GM18520 (cell line): ENCODE data around the gene PRODH.
"Not testable (repeated sequence)": the region's sequence is repeated elsewhere in the genome, so short reads cannot be mapped to it uniquely, and the experiment has no call there.

Experiments used
- ATAC-seq: cut with Tn5 transposase; IDR thresholded peaks from one replicate; pipeline ENCODE4 v1.9.1; 2021; ENCODE audit not compliant: unreplicated experiment

The PRODH gene

DNA sequence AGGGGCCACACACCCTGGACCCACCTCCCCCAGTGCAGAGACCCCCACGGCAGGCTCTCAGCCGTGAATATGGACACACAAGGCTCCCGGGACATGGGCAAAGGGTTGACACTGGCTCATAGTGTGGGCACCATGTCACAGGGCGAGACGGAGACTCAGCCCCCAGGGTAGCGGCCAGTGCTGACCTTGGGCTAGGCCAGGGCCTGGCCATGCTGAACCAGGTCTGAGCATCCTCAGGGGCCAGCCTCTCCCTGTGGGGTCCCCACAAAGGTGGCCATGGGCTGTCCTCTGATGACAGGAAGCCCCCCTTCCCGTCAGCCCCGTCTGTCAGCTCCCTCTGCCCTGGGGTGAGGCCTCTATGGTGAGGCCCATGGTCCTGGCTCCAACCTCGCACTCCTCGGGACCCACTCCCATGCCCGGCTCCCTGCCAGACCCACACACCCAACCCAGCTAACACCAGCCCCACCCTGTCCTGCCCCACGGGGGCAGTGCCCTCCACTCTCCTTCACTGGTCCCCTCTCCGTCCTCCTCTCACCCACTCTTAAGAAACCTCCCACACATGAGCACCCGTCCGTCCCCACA is 19.0 kb upstream of the PRODH start:
- no peak for ATAC-seq

DNA sequence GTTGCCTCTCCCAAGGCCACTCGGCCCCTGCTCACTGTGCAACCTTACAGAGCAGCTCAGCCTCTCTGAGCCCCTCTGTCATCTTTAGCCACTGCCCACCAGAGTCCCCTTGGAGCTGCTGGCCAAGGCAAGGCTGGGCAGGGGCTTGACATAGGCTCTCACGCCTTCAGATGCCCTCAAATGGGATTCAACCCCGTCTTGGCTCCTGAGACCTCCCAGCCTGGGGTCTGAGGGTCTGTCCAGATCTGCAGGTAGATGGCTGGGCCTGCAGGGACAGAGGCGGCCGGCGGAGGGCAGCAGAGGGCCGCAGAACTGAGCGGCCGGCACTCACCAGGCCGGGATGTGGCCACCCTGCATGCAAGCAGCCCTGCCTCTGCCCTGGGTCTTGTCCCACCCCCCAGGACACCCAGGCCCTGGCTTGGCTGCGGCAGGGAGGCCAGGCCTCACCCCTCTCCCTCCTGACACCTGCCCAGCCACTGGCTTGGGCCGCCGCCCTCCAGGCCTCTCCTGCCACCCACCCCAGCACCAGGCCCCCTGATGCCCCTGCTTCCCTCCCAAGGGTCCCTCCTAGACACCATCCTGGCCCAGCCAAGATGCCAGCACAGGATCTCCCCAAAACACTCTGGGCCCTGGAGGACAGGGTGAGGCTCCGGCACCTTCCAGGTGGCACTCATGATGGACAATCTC is 18.4 kb upstream of the PRODH start:
- ATAC-seq = not testable (repeated sequence)

DNA sequence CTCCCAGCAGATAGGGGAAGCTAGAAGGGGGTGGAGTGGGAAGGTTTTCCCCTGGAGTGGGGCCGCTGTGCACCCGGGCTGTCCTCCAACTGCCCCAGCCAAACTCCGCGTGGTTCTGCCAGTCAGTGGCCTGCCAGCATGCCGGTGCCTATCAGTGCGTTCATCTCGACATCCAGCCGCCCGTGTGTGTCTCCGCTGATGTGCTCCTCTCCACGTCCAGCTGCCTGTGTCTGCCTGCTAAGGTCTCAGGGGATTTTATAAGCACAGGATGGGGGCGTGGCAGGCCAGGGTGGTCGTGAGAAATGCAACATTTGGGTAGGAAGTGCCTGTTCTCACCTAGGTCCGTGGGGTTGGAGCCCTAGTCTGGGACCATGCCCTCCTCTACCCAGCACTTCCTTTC is 17.0 kb upstream of the PRODH start:
- not testable (repeated sequence) for ATAC-seq

DNA sequence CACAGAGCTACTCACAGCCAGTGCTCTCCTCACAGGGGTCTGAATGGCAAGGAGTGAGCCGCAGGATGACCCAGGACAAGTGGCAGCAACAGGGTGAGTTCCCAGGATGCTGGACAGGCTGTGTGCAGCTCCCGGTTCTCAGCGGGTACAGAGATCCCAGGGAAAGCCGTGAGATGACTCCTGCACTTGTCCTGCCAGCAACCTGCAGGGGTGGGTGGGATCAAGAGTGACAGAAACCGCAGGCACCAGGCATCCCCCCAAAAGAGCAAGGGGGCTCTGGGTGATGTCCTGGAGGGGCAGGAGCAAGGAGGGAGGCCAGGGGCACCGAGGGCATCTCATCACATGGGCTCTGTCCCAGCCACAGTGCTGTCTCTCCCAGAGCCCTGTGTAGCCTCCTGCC is 15.9 kb upstream of the PRODH start:
- no peak for ATAC-seq

DNA sequence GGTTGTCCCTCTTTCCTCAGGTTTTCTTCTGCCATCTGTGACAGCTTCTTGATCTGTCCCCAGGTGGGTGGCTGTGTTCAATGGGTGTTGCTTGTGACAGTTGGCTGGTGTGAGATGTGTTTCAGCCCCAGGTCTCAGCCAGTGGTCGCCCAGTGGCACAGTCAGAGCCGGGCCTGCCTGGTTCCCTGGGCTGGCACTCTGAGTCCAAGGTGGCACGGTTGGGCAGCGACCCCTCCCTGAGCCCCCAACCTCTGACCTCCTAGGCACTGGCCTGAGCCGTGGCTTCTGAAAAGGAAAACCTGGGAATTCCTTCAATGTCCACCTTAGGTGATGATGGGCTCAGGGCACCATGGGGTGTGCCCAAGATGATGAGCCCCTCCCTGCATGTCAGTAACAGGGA is 14.0 kb upstream of the PRODH start:
- ATAC-seq = no peak

DNA sequence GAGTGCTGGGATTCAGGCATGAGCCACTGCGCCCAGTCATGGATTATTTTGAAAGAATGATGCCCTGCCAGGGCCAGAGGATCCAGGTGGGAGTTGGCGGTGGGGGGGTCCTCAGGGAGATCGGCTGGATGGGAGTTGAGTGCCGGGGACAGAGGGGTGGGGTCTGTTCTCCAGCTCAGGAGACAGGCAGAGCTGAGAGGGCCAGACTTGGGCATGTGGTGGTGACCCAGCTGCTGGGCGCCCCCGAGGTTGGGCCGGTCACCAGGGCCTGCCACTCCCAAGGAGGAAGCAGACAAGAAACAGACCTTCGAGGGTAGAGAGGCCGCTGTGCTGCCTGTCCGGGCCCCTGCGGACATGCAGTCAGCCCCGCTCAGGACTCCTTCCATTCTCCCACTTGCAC is 11.8 kb upstream of the PRODH start:
- ATAC-seq = no peak

DNA sequence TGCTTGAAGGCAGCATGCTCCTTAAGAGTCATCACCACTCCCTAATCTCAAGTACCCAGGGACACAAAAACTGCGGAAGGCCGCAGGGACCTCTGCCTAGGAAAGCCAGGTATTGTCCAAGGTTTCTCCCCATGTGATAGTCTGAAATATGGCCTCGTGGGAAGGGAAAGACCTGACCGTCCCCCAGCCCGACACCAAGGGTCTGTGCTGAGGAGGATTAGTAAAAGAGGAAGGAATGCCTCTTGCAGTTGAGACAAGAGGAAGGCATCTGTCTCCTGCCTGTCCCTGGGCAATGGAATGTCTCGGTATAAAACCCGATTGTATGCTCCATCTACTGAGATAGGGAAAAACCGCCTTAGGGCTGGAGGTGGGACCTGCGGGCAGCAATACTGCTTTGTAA is 11.0 kb upstream of the PRODH start:
- not testable (repeated sequence) for ATAC-seq

DNA sequence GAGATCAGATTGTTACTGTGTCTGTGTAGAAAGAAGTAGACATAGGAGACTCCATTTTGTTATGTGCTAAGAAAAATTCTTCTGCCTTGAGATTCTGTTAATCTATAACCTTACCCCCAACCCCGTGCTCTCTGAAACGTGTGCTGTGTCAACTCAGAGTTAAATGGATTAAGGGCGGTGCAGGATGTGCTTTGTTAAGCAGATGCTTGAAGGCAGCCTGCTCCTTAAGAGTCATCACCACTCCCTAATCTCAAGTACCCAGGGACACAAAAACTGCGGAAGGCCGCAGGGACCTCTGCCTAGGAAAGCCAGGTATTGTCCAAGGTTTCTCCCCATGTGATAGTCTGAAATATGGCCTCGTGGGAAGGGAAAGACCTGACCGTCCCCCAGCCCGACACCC is 2.6 kb upstream of the PRODH start:
- ATAC-seq = not testable (repeated sequence)

DNA sequence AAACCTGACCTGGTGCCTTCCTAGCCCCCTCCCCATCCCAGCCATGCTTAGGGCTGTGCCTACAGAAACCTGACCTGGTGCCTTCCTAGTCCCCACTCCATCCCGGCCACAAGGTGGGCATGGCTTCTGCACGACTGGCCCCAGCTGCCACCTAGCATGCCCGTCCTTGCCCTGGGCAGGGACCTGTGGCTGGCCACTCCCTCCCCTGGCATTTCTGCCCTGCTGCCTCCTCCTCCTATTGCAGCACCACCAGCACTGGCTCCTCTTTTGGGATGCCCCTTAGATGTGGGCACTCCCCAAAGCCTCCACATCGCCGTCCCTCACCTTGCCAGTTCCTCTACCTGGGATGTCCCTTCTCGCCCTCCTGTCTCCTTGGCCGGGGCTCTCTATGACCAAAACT is 1.4 kb downstream of the PRODH start:
- ATAC-seq = not testable (repeated sequence)

DNA sequence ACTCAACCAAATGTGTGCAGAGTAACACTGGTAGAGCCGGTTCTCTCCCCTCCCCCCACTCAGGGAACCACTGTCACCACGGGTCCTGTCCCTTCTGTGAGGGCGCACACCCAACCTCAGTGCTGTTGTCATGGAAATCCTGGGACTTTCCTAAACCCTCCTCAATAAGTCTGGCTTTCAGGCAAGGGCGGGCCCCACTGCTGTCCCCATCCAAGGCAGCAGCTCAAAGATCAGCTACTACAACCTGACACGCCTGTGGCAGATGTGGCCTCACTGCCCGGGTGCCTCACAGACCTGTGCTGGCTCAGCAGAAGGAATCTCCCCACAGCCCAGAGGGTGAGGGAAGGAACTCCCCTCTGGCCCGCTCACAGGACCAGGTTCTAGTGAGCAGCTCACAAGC is 2.2 kb downstream of the PRODH start:
- ATAC-seq = no peak

DNA sequence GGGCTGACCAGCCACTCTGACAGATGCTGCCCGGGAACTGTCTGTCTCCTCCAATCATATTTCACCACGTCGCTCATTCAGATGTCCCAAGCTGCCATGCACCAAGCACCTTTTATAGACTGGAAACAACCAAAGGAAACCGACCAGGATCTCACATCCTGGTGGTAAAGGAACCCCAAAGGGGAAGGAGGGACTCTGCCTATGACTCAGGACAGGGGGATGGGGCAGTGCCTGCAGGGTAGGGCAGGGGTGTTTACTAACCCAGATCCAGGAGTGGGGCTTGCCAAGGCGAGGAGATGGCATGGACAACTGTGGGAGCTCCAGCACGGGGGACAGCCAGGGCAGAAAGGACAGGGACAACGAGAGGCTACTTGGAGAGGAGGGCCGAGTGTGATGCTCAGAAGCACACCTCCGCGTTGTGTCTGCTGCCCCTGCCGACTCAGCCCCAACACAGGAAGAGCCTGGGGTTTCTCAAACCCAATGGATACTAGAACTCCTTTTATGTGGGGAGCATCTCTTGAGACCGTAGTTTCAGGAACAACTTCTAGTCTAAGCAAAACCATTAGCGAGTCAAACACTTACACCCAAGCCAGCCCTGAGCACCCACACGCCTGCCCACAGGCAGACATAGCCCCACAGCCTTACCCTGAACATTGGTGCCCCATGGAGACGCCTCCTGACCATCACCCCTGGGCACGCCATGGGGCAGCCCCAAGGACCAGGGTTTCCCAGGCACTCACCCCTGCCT is 4.0 kb downstream of the PRODH start:
- ATAC-seq = no peak

DNA sequence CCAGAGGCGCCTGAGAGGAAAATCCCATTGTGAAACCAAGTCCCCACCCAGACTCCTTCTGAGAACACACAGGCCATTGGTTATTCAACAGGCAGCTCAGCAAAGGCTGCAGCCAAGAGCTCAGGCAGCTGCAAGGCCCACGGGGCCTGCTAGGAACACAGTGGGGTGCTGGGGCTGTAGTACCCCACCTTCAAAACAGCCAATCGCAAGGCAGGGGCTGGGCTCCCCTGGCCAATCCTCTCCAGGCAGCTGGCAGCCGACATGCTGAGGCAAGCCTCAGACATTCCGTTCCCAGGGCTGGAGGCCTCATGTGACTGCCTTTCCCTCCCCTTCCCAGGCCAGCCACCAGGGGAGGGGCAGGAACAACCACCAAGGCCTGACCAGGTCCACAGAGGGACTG is 6.6 kb downstream of the PRODH start:
- no peak for ATAC-seq

DNA sequence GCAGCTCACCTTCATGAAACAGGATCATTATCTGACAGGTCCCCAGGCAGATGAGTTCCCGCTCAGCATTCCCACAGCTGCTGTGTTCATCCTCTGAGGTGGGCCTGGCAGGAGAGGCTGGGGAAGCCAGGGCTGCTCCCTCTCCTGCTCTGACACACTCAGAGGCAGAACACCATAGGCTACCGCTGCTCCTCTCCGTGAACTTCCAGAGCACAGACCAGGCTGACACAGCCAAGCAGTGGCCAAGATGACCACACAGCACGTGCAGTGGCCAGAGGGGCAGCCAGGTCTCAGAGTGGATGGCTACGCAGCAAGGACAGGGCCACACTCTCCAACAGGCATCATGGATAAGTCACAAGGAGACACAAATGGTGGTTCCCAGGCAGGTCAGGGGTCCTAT is 8.5 kb downstream of the PRODH start:
- no peak for ATAC-seq

DNA sequence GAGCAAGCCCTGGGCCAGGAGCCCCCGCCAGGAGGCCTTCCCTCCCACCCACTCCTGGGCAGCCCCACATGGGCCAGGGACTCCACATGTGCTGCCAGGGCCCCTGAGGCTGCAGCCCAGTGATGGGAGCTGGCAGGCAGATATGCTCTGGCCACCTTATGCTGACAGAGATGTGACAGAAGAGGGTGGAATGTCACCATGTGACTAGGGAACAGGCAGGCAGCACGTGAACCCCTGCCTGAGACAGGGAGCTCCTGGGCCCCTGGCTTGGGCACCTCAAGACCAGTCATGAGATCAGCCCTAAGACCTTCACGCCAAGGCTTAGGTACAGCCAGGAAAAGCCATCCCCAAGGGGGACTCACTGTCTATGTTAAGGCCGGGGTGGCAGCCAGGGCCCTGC is 9.1 kb downstream of the PRODH start:
- ATAC-seq = no peak

DNA sequence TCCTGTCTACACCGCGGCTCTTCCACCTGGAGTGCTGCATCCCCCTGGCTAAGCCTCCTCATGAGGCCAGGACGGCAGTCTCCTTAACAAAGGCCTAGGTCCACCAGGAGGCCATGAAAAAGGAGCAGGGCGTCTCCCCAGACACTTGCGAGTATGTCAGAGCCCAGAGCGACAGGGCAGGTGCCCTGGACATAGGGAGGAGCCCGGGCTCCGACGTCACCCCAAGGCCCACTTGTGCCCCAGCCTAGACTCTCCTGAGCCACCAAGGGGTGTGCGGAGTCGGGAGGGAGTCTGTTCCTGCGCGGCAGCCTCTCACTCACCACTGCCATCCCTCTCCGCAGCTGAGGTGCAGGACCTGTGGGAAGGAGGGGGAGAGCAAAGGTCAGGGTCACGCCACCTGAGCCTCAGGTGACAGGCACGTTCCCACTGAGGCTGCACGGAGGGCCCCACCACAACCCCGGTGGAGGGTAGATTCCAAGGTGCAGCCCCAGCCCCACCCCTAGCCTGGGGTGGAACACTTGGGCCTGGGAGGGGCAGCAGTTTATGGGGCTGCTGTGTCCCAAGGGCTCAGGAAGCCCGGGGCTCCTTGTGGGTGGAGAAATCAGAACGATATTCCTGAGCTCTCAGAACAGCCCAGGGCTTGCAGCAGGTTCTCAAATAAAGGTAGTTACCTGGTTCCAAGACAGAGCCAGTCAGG is 10.6 kb downstream of the PRODH start:
- no peak for ATAC-seq

DNA sequence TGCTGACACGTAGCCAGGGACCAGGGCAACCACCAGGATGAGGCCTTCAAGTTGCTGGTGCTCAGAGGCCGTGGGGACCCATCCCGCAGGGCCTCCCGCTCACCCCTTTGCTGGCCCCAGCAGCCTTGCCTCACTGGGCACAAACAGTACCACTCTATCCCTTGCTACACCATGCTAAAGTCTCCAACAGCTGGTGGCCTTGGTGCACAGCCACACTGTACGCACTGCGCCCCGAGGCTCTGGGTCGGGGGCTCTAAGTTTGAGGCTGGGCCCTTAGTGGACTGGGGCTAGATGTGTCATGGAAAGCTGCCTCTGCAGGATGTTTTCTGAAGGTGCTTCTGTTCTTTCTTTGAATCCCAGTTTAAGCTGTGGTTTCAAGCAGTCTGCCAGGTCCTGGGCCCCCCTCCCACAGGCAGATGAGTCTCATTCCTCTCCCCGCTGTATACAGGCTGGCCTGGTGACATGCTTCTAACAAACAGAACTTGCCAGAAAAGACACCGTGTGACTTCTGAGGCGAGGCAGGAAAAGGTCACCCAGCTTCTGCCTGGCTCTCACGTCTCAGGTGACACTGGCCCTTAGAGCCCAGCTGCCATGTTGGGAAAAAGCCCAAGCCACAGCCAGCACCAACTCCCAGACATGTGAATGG is 15.7 kb downstream of the PRODH start:
- ATAC-seq = not testable (repeated sequence)

DNA sequence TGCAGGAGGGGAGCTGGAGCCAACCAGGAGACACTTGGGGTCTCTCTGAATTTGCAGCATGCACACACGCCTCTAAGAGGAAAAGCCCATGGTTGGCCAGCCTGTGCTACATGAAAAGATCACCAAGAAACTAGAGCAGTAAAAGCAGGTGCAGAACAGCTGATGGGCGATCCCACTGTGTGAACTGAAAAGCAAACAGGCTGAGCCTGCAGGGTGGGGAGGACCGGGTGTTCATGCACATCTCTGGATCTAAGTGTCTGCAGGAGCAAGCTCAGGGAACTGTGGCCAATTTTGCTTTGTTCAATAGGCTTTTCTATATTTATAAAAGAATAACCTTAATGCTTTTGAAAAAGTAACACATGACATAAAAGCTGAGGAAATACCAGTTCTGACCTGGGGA is 18.3 kb downstream of the PRODH start:
- not testable (repeated sequence) for ATAC-seq

DNA sequence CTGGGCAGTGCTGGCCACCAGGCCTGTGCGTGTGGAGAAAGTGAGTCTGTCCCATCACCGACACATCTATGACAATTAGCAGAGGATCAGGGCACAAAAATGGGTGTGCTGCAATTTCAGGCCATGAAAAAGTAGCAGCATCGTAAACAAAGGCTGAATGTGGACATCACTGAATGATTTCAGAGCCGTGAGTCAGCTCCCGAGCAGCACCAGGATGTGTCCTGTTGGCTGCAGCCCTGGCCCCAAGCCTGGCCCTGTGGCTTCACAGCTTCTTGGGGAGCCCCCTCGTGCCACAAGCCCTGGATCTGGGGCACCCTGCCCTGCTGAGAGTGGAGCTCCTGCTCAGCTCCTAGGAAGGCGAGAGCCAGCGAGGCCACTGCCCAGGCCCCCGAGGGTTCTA is 20.5 kb downstream of the PRODH start:
- not testable (repeated sequence) for ATAC-seq

DNA sequence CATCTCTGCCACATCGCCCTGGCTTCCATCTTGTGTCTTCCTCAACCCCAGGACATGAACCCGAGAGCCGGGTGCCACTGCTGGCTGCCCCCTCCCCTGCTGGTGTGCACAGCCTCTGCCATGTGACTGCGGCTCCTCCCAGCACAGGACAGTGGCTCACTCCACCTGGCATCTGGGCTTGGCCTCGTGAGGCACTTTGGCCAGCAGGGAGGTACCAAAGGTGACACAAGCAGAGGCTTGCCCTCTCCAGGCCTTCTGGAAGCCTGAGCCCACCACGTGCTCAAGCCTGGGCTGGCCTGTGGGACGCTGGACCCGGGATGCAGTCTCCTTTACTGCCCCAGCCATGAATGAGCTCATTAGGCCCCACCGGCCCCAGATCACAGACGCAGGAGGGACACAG is 21.5 kb downstream of the PRODH start:
- ATAC-seq = not testable (repeated sequence)

DNA sequence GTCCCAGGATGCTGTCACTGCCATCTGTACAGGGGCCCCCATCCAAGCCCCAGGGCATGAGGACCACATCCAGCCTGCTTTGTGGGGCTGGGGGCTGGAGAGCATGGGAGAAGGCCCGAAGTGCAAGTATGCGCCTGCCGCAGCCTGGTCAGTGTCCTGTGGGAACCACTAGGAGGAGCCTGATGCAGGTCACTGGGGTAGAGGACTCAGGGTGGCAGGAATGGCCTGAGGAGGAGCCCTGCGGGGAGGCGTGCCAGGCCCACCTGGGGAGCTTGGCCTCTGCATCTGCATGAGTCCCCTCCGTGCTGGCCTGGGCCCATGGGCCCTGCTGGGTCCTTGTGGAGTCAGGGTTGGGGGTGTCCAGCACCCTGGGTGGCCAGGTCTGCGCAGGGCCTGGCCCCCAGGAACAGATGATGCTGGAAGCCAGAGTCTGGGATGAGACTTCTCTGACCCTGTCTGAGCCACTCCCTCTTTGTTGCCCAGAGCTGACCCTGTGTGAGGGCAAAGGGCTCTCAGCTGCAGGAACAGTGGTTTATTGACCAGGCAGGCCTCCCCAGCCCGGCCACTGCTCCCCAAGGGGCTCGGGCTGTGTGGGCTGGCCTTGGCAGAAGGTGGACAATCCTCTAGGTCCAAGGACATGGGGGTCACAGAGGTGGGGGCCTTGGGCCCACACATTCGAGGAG is 23.7 kb downstream of the PRODH start:
- not testable (repeated sequence) for ATAC-seq

DNA sequence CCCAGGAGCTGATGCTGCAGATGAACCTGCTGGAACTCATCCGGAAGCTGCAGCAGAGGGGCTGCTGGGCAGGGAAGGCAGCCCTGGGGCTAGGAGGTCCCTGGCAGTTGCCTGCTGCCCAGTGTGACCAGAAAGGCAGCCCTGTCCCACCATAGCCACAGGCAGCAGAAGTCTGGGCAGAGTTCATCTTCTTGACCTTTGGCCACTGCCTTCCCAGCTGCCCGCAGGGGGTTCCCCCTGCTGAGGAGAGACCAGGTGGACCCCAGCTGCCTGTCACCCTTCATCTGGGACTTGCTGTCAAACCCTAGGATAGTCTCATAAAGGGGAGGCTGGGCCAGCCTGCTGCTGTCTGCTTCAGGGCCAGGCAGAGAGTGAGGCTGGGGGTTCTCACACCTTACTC is 24.6 kb downstream of the PRODH start:
- ATAC-seq = not testable (repeated sequence)
